ENCODE results near the gene DCBLD1.

DCBLD1 gene

GRCh38 chr6:117546674-117547073, 64.2 kb downstream of the DCBLD1 start:
- peaks cover 7% of the 10 kb centered on the region for H3K4me1 Mint-ChIP-seq
- H3K27me3 Mint-ChIP-seq (ENCODE audit: low read depth), result no peaks in the 10 kb centered on the region

GRCh38 chr6:117547688-117548621, 65.5 kb downstream of the DCBLD1 start:
- H3K27me3 Mint-ChIP-seq (ENCODE audit: low read depth), result no peaks in the 10 kb centered on the region
- no peak for TF ChIP-seq CTCF (IDR thresholded peaks at IDR 0.05; ENCODE audit: unreplicated experiment in 3 of 3)
- H3K36me3 Mint-ChIP-seq (ENCODE audit: low read depth), result peaks cover 4% of the 10 kb centered on the region
- H3K4me3 Mint-ChIP-seq, result no peak overlapping the region
- peaks cover 7% of the 10 kb centered on the region for H3K4me1 Mint-ChIP-seq
- no peaks in the 10 kb centered on the region for H3K9me3 Mint-ChIP-seq
- H3K27ac Mint-ChIP-seq, result no peak overlapping the region

More at GRCh38 chr6:117546674-117547073, 64.2 kb downstream of the DCBLD1 start:
- TF ChIP-seq CTCF (IDR thresholded peaks at IDR 0.05; ENCODE audit: unreplicated experiment in 3 of 3), result no peak
- no peak overlapping the region for H3K4me3 Mint-ChIP-seq
- H3K9me3 Mint-ChIP-seq, result no peaks in the 10 kb centered on the region
- H3K27ac Mint-ChIP-seq, result no peak overlapping the region
- peaks cover 4% of the 10 kb centered on the region for H3K36me3 Mint-ChIP-seq (ENCODE audit: low read depth)

GRCh38 chr6:117548797-117549301, 66.4 kb downstream of the DCBLD1 start:
- H3K9me3 Mint-ChIP-seq, result no peaks in the 10 kb centered on the region
- H3K36me3 Mint-ChIP-seq (ENCODE audit: low read depth), result peaks cover 4% of the 10 kb centered on the region
- no peak for TF ChIP-seq CTCF (IDR thresholded peaks at IDR 0.05; ENCODE audit: unreplicated experiment in 3 of 3)
- peak overlapping the region in 2 of 3 experiments; percentile 28 to 59 for H3K27ac Mint-ChIP-seq
- H3K4me1 Mint-ChIP-seq, result peaks cover 7% of the 10 kb centered on the region
- no peaks in the 10 kb centered on the region for H3K27me3 Mint-ChIP-seq (ENCODE audit: low read depth)
- H3K4me3 Mint-ChIP-seq, result no peak overlapping the region

- no peaks in the 10 kb centered on the region for H3K27me3 Mint-ChIP-seq (ENCODE audit: low read depth)
- H3K9me3 Mint-ChIP-seq, result no peaks in the 10 kb centered on the region
- no peak overlapping the region for H3K4me3 Mint-ChIP-seq
- peak overlapping the region in 1 of 3 experiments; percentile 59 for H3K27ac Mint-ChIP-seq
- TF ChIP-seq CTCF (IDR thresholded peaks at IDR 0.05; ENCODE audit: unreplicated experiment in 3 of 3), result no peak
- peaks cover 4% of the 10 kb centered on the region for H3K36me3 Mint-ChIP-seq (ENCODE audit: low read depth)
- H3K4me1 Mint-ChIP-seq, result peaks cover 7% of the 10 kb centered on the region
Measured at GRCh38 chr6:117549611-117550010, 67.1 kb downstream of the DCBLD1 start.

- no peak for TF ChIP-seq CTCF (IDR thresholded peaks at IDR 0.05; ENCODE audit: unreplicated experiment in 3 of 3)
- H3K27me3 Mint-ChIP-seq (ENCODE audit: low read depth), result no peaks in the 10 kb centered on the region
- peaks cover 7% of the 10 kb centered on the region for H3K4me1 Mint-ChIP-seq
- no peak overlapping the region for H3K27ac Mint-ChIP-seq
- H3K36me3 Mint-ChIP-seq (ENCODE audit: low read depth), result peaks cover 4% of the 10 kb centered on the region
- H3K9me3 Mint-ChIP-seq, result no peaks in the 10 kb centered on the region
- no peak overlapping the region for H3K4me3 Mint-ChIP-seq
Measured at GRCh38 chr6:117550078-117550600, 67.7 kb downstream of the DCBLD1 start.

Data from nephron (organoid).